SK-N-SH (cell line): ENCODE data around the gene THBS3.

Source experiments
- EZH2phosphoT487 ChIP-seq: fragments of 200-600 bp; sonication (generic); IDR thresholded peaks from 2 replicates; pipeline ENCODE4 v1.6.1; 2017; ENCODE audit warnings: low read depth, mixed run types, mild to moderate bottlenecking, antibody characterized with exemption, moderate library complexity, borderline replicate concordance
- TF ChIP-seq, protein P1 (sequence below): fragments of 150-350 bp; IDR thresholded peaks from 2 replicates; pipeline ENCODE4 v1.6.1; 2017; ENCODE audit warnings: antibody characterized with exemption, low read length, low read depth, borderline replicate concordance

DNA sequence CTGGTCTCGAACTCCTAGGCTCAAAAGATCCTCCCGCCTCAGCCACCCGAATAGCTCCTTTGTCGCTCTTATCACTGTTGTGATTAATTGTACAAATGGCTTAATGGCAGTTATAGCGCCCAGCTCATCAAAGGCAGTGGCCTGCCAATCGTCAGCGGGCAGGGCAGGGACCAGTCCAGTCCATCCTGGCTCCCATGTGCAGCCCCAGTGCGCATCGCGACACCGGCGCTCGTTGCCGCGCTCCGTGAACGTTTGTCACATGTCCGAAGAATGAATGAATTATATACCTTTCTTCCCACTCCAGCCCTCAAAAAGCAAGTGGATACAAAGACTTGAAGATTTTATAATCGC, 19.2 kb upstream of the THBS3 start:
- TF ChIP-seq, protein P1, sequence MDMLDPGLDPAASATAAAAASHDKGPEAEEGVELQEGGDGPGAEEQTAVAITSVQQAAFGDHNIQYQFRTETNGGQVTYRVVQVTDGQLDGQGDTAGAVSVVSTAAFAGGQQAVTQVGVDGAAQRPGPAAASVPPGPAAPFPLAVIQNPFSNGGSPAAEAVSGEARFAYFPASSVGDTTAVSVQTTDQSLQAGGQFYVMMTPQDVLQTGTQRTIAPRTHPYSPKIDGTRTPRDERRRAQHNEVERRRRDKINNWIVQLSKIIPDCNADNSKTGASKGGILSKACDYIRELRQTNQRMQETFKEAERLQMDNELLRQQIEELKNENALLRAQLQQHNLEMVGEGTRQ = no peak
- no peak for TF ChIP-seq EZH2phosphoT487
